IPS DF 6.9 (cell line): ENCODE data around the gene NEBL.

Experiments
- DNase-seq: peaks from one replicate; pipeline ENCODE4 v3.0.0-alpha.2; 2013; ENCODE audit warnings: low read depth, low spot score
- H3K27ac ChIP-seq: one replicate; pipeline ENCODE4 v1.5.1; 2013; ENCODE audit warnings: low read length, control low read depth
- H3K27me3 ChIP-seq: 2 replicates; pipeline ENCODE4 v1.6.1; 2013; ENCODE audit warnings: mild to moderate bottlenecking, low read length; ENCODE audit not compliant: control insufficient read depth, insufficient read depth
- H3K36me3 ChIP-seq: 2 replicates; pipeline ENCODE4 v1.6.1; 2013; ENCODE audit warnings: low read length; ENCODE audit not compliant: control insufficient read depth, insufficient read depth
- H3K4me1 ChIP-seq: 2 replicates; pipeline ENCODE4 v1.6.1; 2013; ENCODE audit warnings: low read length; ENCODE audit not compliant: control insufficient read depth, insufficient read depth
- H3K4me3 ChIP-seq: 2 replicates; pipeline ENCODE4 v1.5.1; 2013; ENCODE audit warnings: mild to moderate bottlenecking, low read length
- H3K9me3 ChIP-seq: 2 replicates; pipeline ENCODE4 v1.6.1; 2013; ENCODE audit warnings: low read length, inconsistent platforms; ENCODE audit not compliant: control insufficient read depth, insufficient read depth
- WGBS: extraction: QIAGEN DNeasy Blood & Tissue Kit; methylation state at CpG from one replicate; pipeline ENCODE4 v1.1.7; 2013; ENCODE audit warnings: mixed read lengths, missing lambda C conversion rate; ENCODE audit not compliant: insufficient read length, insufficient coverage; 5-methylcytosine and 5-hydroxymethylcytosine counted together

The NEBL gene

DNA sequence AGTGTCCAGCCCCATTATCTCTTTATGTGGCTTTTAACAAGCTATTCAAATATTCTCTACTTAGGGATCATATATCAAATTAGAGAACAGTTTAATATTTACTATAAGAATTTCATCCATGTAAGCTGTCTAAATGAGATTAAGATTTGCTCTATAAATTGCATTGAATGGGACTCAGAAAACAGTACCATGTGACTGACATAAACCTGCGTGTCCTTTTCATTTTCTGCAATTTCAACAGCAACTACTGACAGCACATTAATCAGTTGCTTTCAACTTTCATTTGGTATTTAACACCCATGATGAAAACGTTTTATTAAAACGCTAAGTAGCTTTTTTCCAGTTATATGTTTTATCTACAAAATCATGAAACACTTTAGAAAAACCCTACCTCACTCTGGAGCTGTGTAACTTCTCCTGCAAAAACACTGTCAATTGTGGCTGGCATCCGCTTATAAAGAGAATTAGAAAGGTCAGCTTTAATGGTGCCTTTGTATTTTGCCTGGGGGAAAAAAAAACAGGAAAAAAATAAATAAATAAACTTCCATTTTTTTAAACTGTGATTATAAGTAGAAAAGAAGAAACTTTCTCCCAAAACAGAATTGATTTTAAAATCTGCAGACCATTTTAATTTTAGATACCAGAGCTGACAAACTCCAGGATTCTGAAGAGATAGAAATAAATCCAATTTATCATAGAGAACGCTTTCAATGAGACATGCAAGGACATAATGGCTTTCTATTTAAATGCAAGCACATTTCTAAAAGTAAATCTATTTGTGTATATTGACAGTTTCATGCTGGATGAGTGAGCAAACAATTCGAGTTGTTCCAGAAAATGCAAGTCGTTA is 9.2 kb downstream of the NEBL start:
- DNase-seq, result no peak
- Histone ChIP-seq H3K27ac (no peak overlapping the region), H3K4me3 (no peak overlapping the region), H3K36me3 (no peaks in the 10 kb centered on the region), H3K27me3 (no peaks in the 10 kb centered on the region), H3K9me3 (no peaks in the 10 kb centered on the region), H3K4me1 (peaks cover 5% of the 10 kb centered on the region; the same call in 1 of the 2 replicates)
- WGBS, result no CpG with 5 or more reads among the region's 7 CpGs

- Histone ChIP-seq H3K27me3 (no peaks in the 10 kb centered on the region), H3K27ac (no peak overlapping the region), H3K36me3 (no peaks in the 10 kb centered on the region), H3K9me3 (no peaks in the 10 kb centered on the region), H3K4me1 (peaks cover 5% of the 10 kb centered on the region; the same call in 1 of the 2 replicates), H3K4me3 (no peak overlapping the region)
- DNase-seq, result no peak
- no CpG with 5 or more reads among the region's 3 CpGs for WGBS
Measured at GRCh38 chr10:20885678-20886077, 11.4 kb downstream of the NEBL start.

GRCh38 chr10:20883552-20883951 is 13.6 kb downstream of the NEBL start:
- Histone ChIP-seq H3K9me3 (no peaks in the 10 kb centered on the region), H3K4me3 (no peak overlapping the region), H3K36me3 (no peaks in the 10 kb centered on the region), H3K27ac (no peak overlapping the region), H3K4me1 (no peaks in the 10 kb centered on the region), H3K27me3 (no peaks in the 10 kb centered on the region)
- WGBS, result no CpG with 5 or more reads among the region's 2 CpGs
- DNase-seq, result no peak

GRCh38 chr10:20882091-20882490 is 15.0 kb downstream of the NEBL start:
- Histone ChIP-seq H3K27me3 (no peaks in the 10 kb centered on the region), H3K27ac (no peak overlapping the region), H3K4me3 (no peak overlapping the region), H3K36me3 (no peaks in the 10 kb centered on the region), H3K9me3 (no peaks in the 10 kb centered on the region), H3K4me1 (no peaks in the 10 kb centered on the region)
- DNase-seq, result no peak
- no CpG with 5 or more reads among the region's 2 CpGs for WGBS

DNA sequence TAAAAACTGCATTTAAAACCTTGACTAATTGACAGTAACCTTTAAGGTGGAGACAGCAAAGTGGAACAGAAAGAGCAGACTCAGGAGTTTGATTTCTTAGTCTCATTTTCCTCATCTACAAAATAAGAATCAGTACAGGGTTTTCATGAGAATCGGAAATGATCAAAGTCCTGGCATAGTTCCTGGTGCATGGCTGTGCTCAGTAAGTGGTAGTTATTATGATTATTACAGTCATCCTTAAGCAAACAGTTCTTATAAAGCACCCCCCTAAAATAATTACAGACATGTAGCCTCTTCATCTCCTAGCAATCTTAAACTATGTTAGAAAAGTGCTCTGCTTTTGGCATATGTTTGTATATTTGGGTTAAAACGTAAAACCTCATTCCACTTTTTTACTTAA is 18.0 kb downstream of the NEBL start:
- Histone ChIP-seq H3K36me3 (no peaks in the 10 kb centered on the region), H3K27ac (no peak overlapping the region), H3K9me3 (no peaks in the 10 kb centered on the region), H3K4me1 (no peaks in the 10 kb centered on the region), H3K27me3 (no peaks in the 10 kb centered on the region), H3K4me3 (no peak overlapping the region)
- DNase-seq, result no peak
- WGBS, result no CpG with 5 or more reads among the region's 2 CpGs

GRCh38 chr10:20877986-20878983 is 18.8 kb downstream of the NEBL start:
- Histone ChIP-seq H3K36me3 (no peaks in the 10 kb centered on the region), H3K4me1 (no peaks in the 10 kb centered on the region), H3K27me3 (no peaks in the 10 kb centered on the region), H3K27ac (no peak overlapping the region), H3K4me3 (no peak overlapping the region), H3K9me3 (no peaks in the 10 kb centered on the region)
- DNase-seq, result no peak
- whole genome bisulfite sequencing, result no CpG with 5 or more reads among the region's 7 CpGs

- H3K27ac ChIP-seq, result no peak overlapping the region
- no CpG with 5 or more reads among the region's 7 CpGs for WGBS
- no peak for DNase-seq
Measured at GRCh38 chr10:20877554-20877953, 19.6 kb downstream of the NEBL start.

GRCh38 chr10:20874261-20874660 is 22.9 kb downstream of the NEBL start:
- Histone ChIP-seq H3K4me3 (no peak overlapping the region), H3K27ac (no peak overlapping the region), H3K27me3 (no peaks in the 10 kb centered on the region), H3K4me1 (no peaks in the 10 kb centered on the region), H3K9me3 (no peaks in the 10 kb centered on the region), H3K36me3 (no peaks in the 10 kb centered on the region)
- WGBS, result no CpG with 5 or more reads among the region's 2 CpGs
- no peak for DNase-seq

More at GRCh38 chr10:20877554-20877953, 19.6 kb downstream of the NEBL start:
- Histone ChIP-seq H3K36me3 (no peaks in the 10 kb centered on the region), H3K27me3 (no peaks in the 10 kb centered on the region), H3K9me3 (no peaks in the 10 kb centered on the region), H3K4me1 (no peaks in the 10 kb centered on the region), H3K4me3 (no peak overlapping the region)

DNA sequence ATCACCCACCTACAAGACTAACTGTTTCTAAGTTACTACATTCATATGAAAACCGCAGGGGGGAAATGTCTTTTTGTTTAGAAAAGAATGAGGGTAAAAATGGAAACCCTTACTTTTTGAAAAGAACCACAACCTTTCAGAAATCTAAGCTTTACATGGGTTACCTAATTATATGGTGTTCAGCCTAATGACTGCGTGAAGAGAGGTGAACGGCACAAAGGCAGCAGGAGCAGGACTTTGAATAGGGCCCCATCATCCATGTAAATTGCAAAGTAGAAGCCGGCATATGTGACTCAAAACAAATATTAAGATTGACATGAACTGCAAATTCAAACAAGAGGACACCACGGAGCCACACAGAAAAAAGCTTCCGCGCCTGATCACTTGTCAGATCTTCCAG is 25.1 kb downstream of the NEBL start:
- no peaks in the 10 kb centered on the region for H3K27me3 ChIP-seq
- no peak overlapping the region for H3K27ac ChIP-seq
- H3K4me1 ChIP-seq, result no peaks in the 10 kb centered on the region
- no CpG with 5 or more reads among the region's 7 CpGs for WGBS
- H3K36me3 ChIP-seq, result no peaks in the 10 kb centered on the region
- DNase-seq, result no peak
- H3K9me3 ChIP-seq, result no peaks in the 10 kb centered on the region
- no peak overlapping the region for H3K4me3 ChIP-seq

- H3K9me3 ChIP-seq, result no peaks in the 10 kb centered on the region
- WGBS, result no CpG with 5 or more reads among the region's 3 CpGs
- H3K4me3 ChIP-seq, result no peak overlapping the region
- no peaks in the 10 kb centered on the region for H3K36me3 ChIP-seq
- DNase-seq, result no peak
- H3K4me1 ChIP-seq, result no peaks in the 10 kb centered on the region
- H3K27ac ChIP-seq, result no peak overlapping the region
- no peaks in the 10 kb centered on the region for H3K27me3 ChIP-seq
Measured at GRCh38 chr10:20870834-20871233, 26.3 kb downstream of the NEBL start.
